ENCODE data around the gene LDAH. TPM values are rescaled to one million over a fixed set of nuclear protein-coding genes. Genes with fewer than 3 reads are reported as not detected.

Gene LDAH
- total RNA-seq, 1 donor from 2014 or later, result 24.9 TPM

DNA sequence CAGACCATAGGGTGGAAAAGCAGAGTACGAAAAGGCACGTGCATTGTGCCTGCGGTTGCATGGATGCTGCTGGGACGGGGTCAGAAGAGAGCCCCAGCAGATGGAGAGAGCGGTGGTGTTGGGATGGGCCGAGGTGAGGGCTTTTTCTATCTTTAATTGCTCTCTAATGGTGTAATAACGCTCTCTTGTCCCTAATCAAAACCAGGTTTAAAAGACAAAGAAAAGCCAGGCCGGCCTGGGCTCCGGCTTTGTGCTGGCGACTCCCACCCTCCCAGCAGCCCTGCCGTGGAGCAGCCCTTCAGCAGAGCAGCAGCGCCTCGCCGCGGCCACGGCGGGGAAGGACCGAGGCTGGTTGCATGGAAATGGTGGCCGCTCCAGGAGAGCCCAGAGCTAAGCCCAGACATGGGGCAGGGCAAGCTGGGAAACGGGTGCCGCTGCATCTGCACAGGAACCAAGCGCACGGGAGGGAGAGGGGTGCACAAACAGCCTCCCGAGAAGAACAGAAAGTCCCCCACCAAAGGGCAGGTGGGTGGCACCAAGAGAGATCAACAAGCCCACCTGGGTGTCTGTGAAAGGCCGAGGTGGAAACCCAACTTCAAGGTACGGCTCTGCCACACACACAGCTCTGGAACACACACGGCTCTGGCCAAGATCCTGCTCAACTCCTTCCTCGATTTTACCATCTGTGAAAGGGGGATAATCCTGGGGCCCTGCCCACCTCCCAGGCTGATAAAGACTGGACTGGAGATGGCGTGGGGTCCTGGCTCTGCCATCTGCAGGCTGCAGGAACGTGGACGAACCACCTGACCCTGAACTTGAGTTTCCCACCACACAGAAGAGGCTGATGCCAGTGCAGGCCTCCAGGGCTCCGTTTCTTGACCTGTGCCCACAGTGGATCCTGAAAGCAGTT lies 187.0 kb downstream of the LDAH start:
- DNase-seq (ENCODE audit: low read depth), result no peak
- no peak overlapping the region for H3K4me3 ChIP-seq (ENCODE audit: low read depth, low read length)
- H3K36me3 ChIP-seq (ENCODE audit: control insufficient read depth, insufficient read depth, low read length), result peaks cover under 1% of the 10 kb centered on the region
- TF ChIP-seq, protein P1, sequence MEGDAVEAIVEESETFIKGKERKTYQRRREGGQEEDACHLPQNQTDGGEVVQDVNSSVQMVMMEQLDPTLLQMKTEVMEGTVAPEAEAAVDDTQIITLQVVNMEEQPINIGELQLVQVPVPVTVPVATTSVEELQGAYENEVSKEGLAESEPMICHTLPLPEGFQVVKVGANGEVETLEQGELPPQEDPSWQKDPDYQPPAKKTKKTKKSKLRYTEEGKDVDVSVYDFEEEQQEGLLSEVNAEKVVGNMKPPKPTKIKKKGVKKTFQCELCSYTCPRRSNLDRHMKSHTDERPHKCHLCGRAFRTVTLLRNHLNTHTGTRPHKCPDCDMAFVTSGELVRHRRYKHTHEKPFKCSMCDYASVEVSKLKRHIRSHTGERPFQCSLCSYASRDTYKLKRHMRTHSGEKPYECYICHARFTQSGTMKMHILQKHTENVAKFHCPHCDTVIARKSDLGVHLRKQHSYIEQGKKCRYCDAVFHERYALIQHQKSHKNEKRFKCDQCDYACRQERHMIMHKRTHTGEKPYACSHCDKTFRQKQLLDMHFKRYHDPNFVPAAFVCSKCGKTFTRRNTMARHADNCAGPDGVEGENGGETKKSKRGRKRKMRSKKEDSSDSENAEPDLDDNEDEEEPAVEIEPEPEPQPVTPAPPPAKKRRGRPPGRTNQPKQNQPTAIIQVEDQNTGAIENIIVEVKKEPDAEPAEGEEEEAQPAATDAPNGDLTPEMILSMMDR (IDR thresholded peaks at IDR 0.05; ENCODE audit: insufficient read depth, low read length, poor library complexity, severe bottlenecking), result peak; percentile 98
- no peaks in the 10 kb centered on the region for H3K27me3 ChIP-seq (ENCODE audit: control insufficient read depth, insufficient read depth, low read length)

DNA sequence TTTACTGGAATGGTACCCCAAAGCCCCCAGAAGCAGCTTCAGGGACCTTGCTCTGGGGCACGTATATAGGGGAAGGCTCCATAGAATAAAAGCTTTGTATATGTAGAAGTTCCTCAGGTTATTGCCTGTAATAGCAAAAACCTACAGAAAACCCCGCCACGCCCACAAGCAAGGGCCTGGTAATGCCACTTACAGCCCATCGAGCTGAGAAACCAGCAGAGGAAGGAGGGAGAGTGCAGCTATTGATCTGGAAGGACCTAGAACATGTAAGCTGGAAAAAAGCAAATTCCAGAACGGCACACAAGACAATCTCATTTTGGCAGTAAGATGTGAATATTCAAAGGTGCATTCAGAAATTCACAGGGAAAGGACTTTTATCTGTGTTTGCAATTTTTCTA lies 187.8 kb downstream of the LDAH start:
- DNase-seq (ENCODE audit: low read depth), result no peak
- Histone ChIP-seq H3K36me3 (ENCODE audit: control insufficient read depth, insufficient read depth, low read length) (no peaks in the 10 kb centered on the region), H3K4me3 (ENCODE audit: low read depth, low read length) (no peak overlapping the region), H3K27me3 (ENCODE audit: control insufficient read depth, insufficient read depth, low read length) (no peaks in the 10 kb centered on the region)
- TF ChIP-seq, protein P1 (IDR thresholded peaks at IDR 0.05; ENCODE audit: insufficient read depth, low read length, poor library complexity, severe bottlenecking), result no peak

DNA sequence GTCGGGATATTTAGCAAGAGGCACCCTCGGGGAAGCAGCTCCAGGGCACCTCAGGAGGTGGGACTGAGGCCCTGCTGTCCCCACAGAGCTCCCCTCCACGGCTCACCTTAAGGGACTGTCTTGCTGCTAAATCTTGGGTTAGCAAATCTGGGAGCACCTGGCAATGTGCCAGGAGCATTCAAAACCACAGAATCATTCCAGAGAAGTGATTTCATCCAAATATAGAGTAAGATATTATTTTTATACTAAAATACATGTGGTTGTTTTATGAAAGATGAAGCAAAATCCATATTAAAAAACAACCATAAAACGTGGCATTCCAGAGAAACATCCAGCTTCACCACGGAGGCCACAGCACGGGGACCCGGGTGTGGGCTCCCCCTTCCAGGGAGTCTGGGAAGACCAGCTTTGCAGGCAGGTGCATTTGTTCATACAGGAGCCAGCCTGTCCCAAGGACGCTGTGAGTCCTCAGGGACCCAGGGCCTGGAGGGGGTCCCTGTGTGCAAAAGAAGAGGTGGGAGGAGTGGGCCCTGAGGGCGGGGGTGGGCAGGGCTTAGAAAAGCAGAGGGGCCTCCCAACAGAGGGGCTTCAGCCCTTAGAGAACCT lies 188.3 kb downstream of the LDAH start:
- Histone ChIP-seq H3K4me3 (ENCODE audit: low read depth, low read length) (no peak overlapping the region), H3K36me3 (ENCODE audit: control insufficient read depth, insufficient read depth, low read length) (no peaks in the 10 kb centered on the region), H3K27me3 (ENCODE audit: control insufficient read depth, insufficient read depth, low read length) (no peaks in the 10 kb centered on the region)
- no peak for DNase-seq (ENCODE audit: low read depth)
- TF ChIP-seq, protein P1 (IDR thresholded peaks at IDR 0.05; ENCODE audit: insufficient read depth, low read length, poor library complexity, severe bottlenecking), result peak; percentile 9

Other genes starting within 250 kb of the LDAH start
- gene HS1BP3, start 172.0 kb downstream of the LDAH start, total RNA-seq, result 41.7 and 42.4 TPM in 2 replicates
- gene GDF7, start 156.0 kb downstream of the LDAH start, total RNA-seq, result 0.04 and 0.07 TPM in 2 replicates
- gene APOB, start 221.0 kb upstream of the LDAH start, total RNA-seq, result not detected in 2 replicates